ENCODE measurements around the gene GGTLC2.

DNA sequence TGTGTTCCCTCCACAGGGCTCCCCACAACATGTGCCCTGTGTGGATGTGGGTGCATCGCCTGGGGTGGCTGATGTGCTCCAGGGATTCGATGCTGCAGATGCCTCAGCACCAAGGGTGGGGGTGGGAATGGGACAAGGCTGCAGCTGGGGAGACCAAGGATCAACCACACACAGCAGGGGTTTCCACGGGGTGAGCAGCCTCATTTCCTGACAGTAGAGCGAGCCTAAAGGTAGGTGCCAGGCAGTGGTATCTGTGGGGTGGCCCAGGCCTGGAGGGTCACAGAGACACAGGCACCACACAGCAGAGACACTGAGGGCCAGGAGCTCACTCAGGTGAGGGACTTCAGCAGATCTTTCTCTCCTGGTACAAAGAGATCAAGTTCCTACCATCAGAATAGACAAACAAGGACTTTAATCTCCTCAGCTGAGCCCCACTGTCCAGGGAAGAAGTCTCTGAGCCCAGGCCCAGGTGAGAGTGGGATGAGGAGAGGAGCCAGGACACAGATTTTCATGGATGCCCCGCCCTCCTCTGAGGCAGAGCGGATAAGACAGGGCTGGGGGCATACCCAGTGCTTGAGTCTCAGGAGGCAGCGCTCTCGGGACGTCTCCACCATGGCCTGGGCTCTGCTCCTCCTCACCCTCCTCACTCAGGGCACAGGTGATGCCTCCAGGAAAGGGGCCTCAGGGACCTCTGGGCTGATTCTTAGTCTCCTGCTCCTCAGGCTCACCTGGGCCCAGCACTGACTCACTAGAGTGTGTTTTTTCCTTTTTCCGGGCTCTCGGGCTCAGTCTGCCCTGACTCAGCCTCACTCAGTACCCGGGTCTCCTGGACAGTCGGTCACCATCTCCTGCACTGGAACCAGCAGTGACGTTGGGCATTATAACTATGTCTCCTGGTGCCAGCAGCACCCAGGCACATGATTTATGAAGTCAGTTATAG is 19.7 kb downstream of the GGTLC2 start:
- TF ChIP-seq, protein P1, sequence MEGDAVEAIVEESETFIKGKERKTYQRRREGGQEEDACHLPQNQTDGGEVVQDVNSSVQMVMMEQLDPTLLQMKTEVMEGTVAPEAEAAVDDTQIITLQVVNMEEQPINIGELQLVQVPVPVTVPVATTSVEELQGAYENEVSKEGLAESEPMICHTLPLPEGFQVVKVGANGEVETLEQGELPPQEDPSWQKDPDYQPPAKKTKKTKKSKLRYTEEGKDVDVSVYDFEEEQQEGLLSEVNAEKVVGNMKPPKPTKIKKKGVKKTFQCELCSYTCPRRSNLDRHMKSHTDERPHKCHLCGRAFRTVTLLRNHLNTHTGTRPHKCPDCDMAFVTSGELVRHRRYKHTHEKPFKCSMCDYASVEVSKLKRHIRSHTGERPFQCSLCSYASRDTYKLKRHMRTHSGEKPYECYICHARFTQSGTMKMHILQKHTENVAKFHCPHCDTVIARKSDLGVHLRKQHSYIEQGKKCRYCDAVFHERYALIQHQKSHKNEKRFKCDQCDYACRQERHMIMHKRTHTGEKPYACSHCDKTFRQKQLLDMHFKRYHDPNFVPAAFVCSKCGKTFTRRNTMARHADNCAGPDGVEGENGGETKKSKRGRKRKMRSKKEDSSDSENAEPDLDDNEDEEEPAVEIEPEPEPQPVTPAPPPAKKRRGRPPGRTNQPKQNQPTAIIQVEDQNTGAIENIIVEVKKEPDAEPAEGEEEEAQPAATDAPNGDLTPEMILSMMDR (IDR thresholded peaks at IDR 0.05) = no peak
- no peak for TF ChIP-seq POLR2AphosphoS5 (IDR thresholded peaks at IDR 0.05)
- TF ChIP-seq POLR2A (IDR thresholded peaks at IDR 0.05) = no peak
- TF ChIP-seq EP300 (IDR thresholded peaks at IDR 0.05) = no peak

Measured in suprapubic skin (tissue), 4 donors.